Measurements from ENCODE around the gene NCCRP1. TPM values are rescaled to one million over a fixed set of nuclear protein-coding genes. Genes with fewer than 3 reads are reported as not detected.
"Not testable (repeated sequence)": the region's sequence is repeated elsewhere in the genome, so short reads cannot be mapped to it uniquely, and the experiment has no call there.

Gene NCCRP1
- total RNA-seq, 1 donor from 2014 or later: not detected

DNA sequence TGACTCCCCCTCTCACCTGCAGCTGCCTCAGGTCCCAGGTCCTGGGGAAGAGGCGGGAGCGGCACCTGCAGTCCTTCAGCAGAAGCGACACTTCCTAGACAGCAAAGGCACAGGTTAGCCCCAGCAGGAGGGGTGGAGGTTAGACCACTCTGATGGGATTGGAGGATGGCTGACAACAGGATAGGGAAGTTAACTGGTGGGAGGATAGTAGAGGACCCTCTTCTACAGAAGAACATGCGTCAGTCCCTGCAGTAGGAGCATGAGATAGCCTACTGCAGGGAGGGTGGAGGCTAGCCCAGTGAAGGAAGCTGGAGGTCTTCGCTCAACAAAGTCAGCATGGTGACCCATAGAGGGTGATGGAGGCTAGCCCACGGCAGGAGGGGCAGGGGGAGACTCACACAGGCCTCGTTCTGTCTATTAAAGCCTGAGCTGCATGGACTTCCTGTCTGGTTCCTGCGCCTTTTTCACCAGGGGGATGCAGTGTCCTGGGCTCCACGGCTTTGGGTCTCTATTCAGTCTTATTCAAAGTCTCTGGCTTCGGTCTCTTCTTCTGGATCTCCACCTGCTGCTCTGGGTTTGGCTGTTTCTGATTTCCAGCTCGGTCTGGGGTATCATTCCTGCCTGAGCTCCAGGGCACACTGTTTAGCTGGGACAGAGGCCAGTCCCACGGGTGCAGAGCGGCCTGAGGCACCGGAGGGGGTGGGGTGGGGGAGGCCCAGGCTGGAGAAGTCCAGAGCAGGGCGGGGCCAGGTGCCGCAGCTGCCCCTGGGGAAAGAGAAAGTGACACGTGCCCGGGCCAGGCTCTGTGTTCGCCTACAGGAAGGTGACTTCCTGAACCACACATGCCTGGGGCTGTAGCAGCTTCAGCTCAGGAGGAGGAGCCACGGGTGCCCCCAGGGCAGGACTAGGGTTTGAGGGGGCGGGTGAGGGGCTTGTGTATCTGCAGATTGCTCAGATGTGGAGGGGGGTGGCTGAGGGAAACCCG, 40.7 kb downstream of the NCCRP1 start:
- DNase-seq: no peak
- intact Hi-C loops (cut with micrococcal nuclease): no loop called here
- no peak overlapping the region for H3K4me3 ChIP-seq
- no peaks in the 10 kb centered on the region for H3K4me1 ChIP-seq
- TF ChIP-seq, protein P1, sequence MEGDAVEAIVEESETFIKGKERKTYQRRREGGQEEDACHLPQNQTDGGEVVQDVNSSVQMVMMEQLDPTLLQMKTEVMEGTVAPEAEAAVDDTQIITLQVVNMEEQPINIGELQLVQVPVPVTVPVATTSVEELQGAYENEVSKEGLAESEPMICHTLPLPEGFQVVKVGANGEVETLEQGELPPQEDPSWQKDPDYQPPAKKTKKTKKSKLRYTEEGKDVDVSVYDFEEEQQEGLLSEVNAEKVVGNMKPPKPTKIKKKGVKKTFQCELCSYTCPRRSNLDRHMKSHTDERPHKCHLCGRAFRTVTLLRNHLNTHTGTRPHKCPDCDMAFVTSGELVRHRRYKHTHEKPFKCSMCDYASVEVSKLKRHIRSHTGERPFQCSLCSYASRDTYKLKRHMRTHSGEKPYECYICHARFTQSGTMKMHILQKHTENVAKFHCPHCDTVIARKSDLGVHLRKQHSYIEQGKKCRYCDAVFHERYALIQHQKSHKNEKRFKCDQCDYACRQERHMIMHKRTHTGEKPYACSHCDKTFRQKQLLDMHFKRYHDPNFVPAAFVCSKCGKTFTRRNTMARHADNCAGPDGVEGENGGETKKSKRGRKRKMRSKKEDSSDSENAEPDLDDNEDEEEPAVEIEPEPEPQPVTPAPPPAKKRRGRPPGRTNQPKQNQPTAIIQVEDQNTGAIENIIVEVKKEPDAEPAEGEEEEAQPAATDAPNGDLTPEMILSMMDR (IDR thresholded peaks at IDR 0.05; ENCODE audit: borderline replicate concordance): no peak
- H3K27me3 ChIP-seq (ENCODE audit: low read depth): peaks cover 93% of the 10 kb centered on the region
- H3K9me3 ChIP-seq (replicated peaks): no peaks in the 10 kb centered on the region
- H3K36me3 ChIP-seq: no peaks in the 10 kb centered on the region
- H3K27ac ChIP-seq (replicated peaks): no peak overlapping the region

DNA sequence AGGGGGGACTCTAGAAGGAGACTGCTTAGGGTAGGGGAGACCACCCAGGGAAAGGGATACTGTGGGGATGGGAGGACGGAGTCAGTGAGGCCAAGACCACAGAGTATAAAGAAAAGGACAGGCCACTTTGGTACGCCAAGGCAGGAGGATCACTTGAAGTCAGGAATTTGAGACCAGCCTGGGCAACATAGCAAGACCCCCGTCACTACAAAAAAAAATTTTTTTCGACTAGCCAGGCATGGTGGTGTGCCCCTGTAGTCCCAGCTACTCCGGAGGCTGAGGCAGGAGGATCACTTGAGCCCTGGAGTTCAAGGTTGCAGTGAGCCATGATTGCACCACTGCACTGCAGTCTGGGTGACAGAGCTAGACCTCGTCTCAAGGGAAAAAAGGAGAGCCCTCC, 41.4 kb downstream of the NCCRP1 start:
- DNase-seq: no peak
- Histone ChIP-seq H3K27ac (replicated peaks) (no peak overlapping the region), H3K4me3 (no peak overlapping the region), H3K9me3 (replicated peaks) (no peaks in the 10 kb centered on the region), H3K36me3 (no peaks in the 10 kb centered on the region), H3K4me1 (no peaks in the 10 kb centered on the region), H3K27me3 (ENCODE audit: low read depth) (peaks cover 91% of the 10 kb centered on the region)
- intact Hi-C loops (cut with micrococcal nuclease): no loop called here
- TF ChIP-seq, protein P1 (IDR thresholded peaks at IDR 0.05; ENCODE audit: borderline replicate concordance): no peak

DNA sequence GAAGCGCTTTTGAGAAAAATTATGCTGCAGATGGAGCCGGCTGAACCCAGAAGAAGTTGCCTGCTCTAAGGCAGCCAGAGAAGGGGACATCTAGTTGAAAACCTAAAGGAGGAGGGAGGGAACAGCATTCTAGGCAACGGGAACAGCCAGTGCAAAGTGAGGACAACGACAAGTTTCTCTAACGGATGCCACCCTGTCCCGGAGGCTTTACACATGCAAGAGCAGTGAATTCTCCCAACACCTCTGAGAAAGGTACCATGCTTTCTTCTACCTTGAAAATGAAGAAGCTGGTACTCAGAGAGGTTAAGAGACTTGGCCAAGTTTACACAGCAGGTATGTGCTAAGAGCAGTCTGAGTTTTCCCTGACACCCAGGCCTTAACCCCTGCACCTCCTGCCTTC, 42.2 kb downstream of the NCCRP1 start:
- intact Hi-C loops (cut with micrococcal nuclease): no loop called here
- H3K9me3 ChIP-seq (replicated peaks): no peaks in the 10 kb centered on the region
- no peaks in the 10 kb centered on the region for H3K4me1 ChIP-seq
- no peak for DNase-seq
- TF ChIP-seq, protein P1 (IDR thresholded peaks at IDR 0.05; ENCODE audit: borderline replicate concordance): no peak
- H3K4me3 ChIP-seq: no peak overlapping the region
- H3K27me3 ChIP-seq (ENCODE audit: low read depth): peaks cover 91% of the 10 kb centered on the region
- no peaks in the 10 kb centered on the region for H3K36me3 ChIP-seq
- no peak overlapping the region for H3K27ac ChIP-seq (replicated peaks)

DNA sequence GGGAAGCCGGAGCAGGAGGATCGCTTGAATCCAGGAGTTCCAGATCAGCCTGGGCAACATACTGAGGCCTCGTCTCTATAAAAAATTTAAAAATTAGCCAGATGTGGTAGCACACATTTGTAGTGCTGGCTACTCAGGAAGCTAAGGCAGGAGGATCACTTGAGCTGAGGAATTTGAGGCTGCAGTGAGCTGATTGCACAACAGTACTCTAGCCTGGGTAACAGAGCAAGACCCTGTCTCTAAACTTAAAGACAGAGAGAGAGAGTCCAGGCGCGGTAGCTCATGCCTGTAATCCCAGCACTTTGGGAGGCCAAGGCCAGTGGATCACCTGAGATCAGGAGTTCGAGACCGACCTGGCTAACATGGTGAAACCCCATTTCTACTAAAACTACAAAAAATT, 43.7 kb downstream of the NCCRP1 start:
- DNase-seq: no peak
- H3K27me3 ChIP-seq (ENCODE audit: low read depth): peaks cover 88% of the 10 kb centered on the region
- no peak overlapping the region for H3K4me3 ChIP-seq
- TF ChIP-seq, protein P1 (IDR thresholded peaks at IDR 0.05; ENCODE audit: borderline replicate concordance): no peak
- no peaks in the 10 kb centered on the region for H3K4me1 ChIP-seq
- H3K9me3 ChIP-seq (replicated peaks): no peaks in the 10 kb centered on the region
- intact Hi-C loops (cut with micrococcal nuclease): no loop called here
- H3K36me3 ChIP-seq: no peaks in the 10 kb centered on the region
- no peak overlapping the region for H3K27ac ChIP-seq (replicated peaks)

DNA sequence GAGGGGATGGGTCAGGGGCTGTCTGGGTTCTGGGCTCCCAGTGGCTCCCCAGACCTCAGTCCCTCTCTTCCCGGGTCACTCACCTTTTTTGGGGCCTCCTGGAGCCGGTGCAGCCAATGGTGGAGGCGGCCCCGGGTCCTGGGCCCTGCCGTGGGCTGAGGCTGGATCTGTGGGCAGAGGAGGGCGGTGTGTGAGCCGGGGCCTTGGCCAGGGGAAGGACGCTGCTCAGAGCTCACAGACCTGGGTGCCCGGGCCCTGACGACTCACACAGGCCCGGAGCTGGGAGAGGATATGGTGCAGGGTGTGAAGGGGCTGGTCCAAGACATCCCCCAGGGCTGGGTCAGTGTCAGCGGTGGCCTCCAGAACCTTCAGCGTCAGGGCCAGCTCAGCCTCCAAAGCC, 47.0 kb downstream of the NCCRP1 start:
- H3K9me3 ChIP-seq (replicated peaks); intact Hi-C loops (cut with micrococcal nuclease); DNase-seq; H3K4me3 ChIP-seq; H3K27ac ChIP-seq (replicated peaks); H3K36me3 ChIP-seq: not testable (repeated sequence)
- Histone ChIP-seq H3K27me3 (ENCODE audit: low read depth) (peaks cover 81% of the 10 kb centered on the region), H3K4me1 (peaks cover 14% of the 10 kb centered on the region)

DNA sequence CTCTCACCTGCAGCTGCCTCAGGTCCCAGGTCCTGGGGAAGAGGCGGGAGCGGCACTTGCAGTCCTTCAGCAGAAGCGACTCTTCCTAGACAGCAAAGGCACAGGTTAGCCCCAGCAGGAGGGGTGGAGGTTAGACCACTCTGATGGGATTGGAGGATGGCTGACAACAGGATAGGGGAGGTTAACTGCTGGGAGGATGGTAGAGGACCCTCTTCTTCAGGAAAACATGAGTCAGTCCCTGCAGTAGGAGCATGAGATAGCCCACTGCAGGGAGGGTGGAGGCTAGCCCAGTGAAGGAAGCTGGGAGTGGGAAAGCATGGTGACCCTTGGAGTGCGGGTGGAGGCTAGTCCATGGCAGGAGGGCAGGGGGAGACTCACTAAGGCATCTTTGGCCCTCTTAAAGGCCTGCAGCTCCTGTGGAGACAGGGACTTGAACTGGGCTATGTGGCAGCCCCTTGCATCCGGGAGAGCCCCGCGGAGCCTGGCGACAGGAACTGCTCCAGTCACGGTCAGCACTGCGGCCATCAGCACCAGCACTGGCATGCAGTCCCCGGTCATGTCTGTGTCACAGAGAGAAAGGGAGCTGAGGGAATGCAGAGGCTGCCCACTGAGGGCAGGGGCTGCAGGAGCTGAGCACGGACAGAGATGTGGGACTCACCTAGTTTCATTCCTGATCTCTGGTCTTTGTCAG, 47.8 kb downstream of the NCCRP1 start, which contains the start of gene IFNL3:
IFNL3 (minus strand) TSS at position 597 of the 691 bp plus-strand sequence; CDS start at position 558, 39 bp downstream.
- H3K36me3 ChIP-seq; H3K27ac ChIP-seq (replicated peaks); H3K9me3 ChIP-seq (replicated peaks); H3K4me3 ChIP-seq; DNase-seq; intact Hi-C loops (cut with micrococcal nuclease): not testable (repeated sequence)
- Histone ChIP-seq H3K4me1 (peaks cover 14% of the 10 kb centered on the region), H3K27me3 (ENCODE audit: low read depth) (peaks cover 81% of the 10 kb centered on the region)

DNA sequence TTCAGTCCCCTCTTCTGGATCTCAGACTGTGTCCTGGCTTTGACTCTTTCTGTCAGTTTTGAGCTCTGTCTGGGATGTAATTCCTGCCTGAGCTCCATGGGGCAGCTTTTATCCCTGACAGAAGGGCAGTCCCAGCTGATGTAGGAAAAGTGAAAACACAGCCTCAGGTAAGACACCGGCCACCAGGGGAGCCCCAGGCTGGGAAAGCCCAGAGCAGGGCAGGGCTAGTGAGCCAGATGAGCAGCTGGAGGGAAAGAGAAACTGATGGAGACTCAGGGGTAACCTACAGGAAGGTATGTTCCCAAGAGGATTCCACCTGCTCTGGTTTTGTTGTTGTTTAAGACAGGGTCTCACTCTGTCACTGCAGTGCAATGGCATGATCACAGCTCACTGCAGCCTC, 48.4 kb downstream of the NCCRP1 start:
- intact Hi-C loops (cut with micrococcal nuclease); H3K27ac ChIP-seq (replicated peaks); H3K9me3 ChIP-seq (replicated peaks); H3K4me3 ChIP-seq; DNase-seq; H3K36me3 ChIP-seq: not testable (repeated sequence)
- peaks cover 81% of the 10 kb centered on the region for H3K27me3 ChIP-seq (ENCODE audit: low read depth)
- peaks cover 14% of the 10 kb centered on the region for H3K4me1 ChIP-seq

Data from left ventricle myocardium inferior (tissue), 1 donor.